ENCODE results near the gene SAMD4B. TPM values are rescaled to one million over a fixed set of nuclear protein-coding genes. Genes with fewer than 3 reads are reported as not detected.
"Not testable (repeated sequence)": the region's sequence is repeated elsewhere in the genome, so short reads cannot be mapped to it uniquely, and the experiment has no call there.

SAMD4B gene
- total RNA-seq, 2 donors from 2014 or later, result 101 to 153 TPM

DNA sequence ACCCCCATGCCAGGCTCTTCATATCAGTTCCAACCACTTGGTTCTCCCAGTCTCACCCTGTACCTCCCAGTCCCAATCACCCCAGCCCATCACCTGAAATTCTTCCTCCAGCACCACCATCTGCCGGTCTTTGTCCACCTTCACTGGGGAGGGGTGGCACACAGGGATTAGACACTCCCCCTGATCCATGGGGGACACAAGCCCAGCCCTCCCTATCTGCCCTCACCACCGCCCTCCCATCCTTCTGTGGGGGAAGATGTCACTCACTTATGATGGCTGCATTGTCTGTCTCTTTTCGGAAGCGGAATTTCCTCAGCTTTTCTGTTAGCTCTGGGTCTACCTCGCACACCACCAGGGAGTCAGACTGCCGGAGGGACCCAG, 7.1 kb upstream of the SAMD4B start:
- peak overlapping the region; percentile 17 to 53 for H3K27ac ChIP-seq
- H3K9me3 ChIP-seq, result no peaks in the 10 kb centered on the region
- ATAC-seq (ENCODE audit: insufficient number of reproducible peaks, low FRiP score, low read depth), result no peak
- H3K27me3 ChIP-seq (replicated peaks; ENCODE audit: insufficient read depth), result no peaks in the 10 kb centered on the region
- DNase-seq (ENCODE audit: low spot score), result no peak
- H3K4me3 ChIP-seq, result peak overlapping the region; percentile 68
- no peaks in the 10 kb centered on the region for H3K4me1 ChIP-seq (ENCODE audit: control insufficient read depth in 1 of 2, low read depth in 2 of 2)
- no peaks in the 10 kb centered on the region for H3K36me3 ChIP-seq
- TF ChIP-seq, protein P1, sequence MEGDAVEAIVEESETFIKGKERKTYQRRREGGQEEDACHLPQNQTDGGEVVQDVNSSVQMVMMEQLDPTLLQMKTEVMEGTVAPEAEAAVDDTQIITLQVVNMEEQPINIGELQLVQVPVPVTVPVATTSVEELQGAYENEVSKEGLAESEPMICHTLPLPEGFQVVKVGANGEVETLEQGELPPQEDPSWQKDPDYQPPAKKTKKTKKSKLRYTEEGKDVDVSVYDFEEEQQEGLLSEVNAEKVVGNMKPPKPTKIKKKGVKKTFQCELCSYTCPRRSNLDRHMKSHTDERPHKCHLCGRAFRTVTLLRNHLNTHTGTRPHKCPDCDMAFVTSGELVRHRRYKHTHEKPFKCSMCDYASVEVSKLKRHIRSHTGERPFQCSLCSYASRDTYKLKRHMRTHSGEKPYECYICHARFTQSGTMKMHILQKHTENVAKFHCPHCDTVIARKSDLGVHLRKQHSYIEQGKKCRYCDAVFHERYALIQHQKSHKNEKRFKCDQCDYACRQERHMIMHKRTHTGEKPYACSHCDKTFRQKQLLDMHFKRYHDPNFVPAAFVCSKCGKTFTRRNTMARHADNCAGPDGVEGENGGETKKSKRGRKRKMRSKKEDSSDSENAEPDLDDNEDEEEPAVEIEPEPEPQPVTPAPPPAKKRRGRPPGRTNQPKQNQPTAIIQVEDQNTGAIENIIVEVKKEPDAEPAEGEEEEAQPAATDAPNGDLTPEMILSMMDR (IDR thresholded peaks at IDR 0.05), result no peak

GRCh38 chr19:39336483-39336882, 5.7 kb upstream of the SAMD4B start:
- Histone ChIP-seq H3K27me3 (replicated peaks; ENCODE audit: insufficient read depth) (no peaks in the 10 kb centered on the region), H3K36me3 (no peaks in the 10 kb centered on the region), H3K4me1 (ENCODE audit: control insufficient read depth in 1 of 2, low read depth in 2 of 2) (peaks cover 6 to 10% of the 10 kb centered on the region in 2 donors), H3K27ac (no peak overlapping the region), H3K9me3 (no peaks in the 10 kb centered on the region), H3K4me3 (no peak overlapping the region)
- DNase-seq (ENCODE audit: low spot score), result no peak
- ATAC-seq (ENCODE audit: insufficient number of reproducible peaks, low FRiP score, low read depth), result no peak
- TF ChIP-seq, protein P1 (IDR thresholded peaks at IDR 0.05), result no peak

GRCh38 chr19:39339674-39340073, 2.5 kb upstream of the SAMD4B start:
- H3K27ac ChIP-seq, result no peak overlapping the region
- H3K4me3 ChIP-seq, result no peak overlapping the region
- DNase-seq (ENCODE audit: low spot score) (no peak), ATAC-seq (ENCODE audit: insufficient number of reproducible peaks, low FRiP score, low read depth) (no peak)
- TF ChIP-seq, protein P1 (IDR thresholded peaks at IDR 0.05), result no peak
- no peaks in the 10 kb centered on the region for H3K9me3 ChIP-seq
- no peaks in the 10 kb centered on the region for H3K27me3 ChIP-seq (replicated peaks; ENCODE audit: insufficient read depth)
- H3K4me1 ChIP-seq (ENCODE audit: control insufficient read depth in 1 of 2, low read depth in 2 of 2), result peaks cover 19 to 29% of the 10 kb centered on the region in 2 donors
- no peaks in the 10 kb centered on the region for H3K36me3 ChIP-seq

DNA sequence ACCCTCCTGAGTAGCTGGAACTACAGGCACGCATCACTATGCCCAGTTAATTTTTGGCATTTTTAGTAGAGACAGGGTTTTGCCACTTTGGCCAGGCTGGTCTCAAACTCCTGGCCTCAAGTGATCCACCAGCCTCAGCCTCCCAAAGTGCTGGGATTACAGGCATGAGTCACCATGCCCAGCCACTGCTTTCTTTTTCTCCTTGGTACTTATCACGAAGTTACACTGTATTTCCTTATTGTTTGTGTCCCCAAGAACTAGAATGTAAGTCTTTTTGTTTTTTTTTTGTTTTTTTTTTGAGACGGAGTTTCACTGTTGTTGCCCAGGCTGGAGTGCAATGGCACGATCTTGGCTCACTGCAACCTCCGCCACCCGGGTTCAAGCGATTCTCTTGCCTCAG, 2.1 kb upstream of the SAMD4B start:
- H3K9me3 ChIP-seq; H3K36me3 ChIP-seq; H3K27ac ChIP-seq; H3K27me3 ChIP-seq (replicated peaks; ENCODE audit: insufficient read depth); H3K4me3 ChIP-seq; ATAC-seq (ENCODE audit: insufficient number of reproducible peaks, low FRiP score, low read depth); DNase-seq (ENCODE audit: low spot score): not testable (repeated sequence)
- H3K4me1 ChIP-seq (ENCODE audit: control insufficient read depth in 1 of 2, low read depth in 2 of 2), result peaks cover 20 to 34% of the 10 kb centered on the region in 2 donors

GRCh38 chr19:39341129-39341718, 997 bp upstream of the SAMD4B start:
- Histone ChIP-seq H3K27me3 (replicated peaks; ENCODE audit: insufficient read depth) (no peaks in the 10 kb centered on the region), H3K36me3 (no peaks in the 10 kb centered on the region), H3K4me3 (peak overlapping the region; percentile 96), H3K27ac (peak overlapping the region; percentile 81 to 91), H3K9me3 (no peaks in the 10 kb centered on the region), H3K4me1 (ENCODE audit: control insufficient read depth in 1 of 2, low read depth in 2 of 2) (peaks cover 26 to 45% of the 10 kb centered on the region in 2 donors)
- TF ChIP-seq, protein P1 (IDR thresholded peaks at IDR 0.05), result no peak
- no peak for ATAC-seq (ENCODE audit: insufficient number of reproducible peaks, low FRiP score, low read depth)
- DNase-seq (ENCODE audit: low spot score), result no peak

Data from thoracic aorta (tissue), 2 donors.